OCI-LY1 (cell line): ENCODE measurements around the gene BPIFA2.

Experiments
- H2AFZ ChIP-seq: fragments of 200-600 bp; sonication (generic), shearing (Covaris generic); 2 replicates; pipeline ENCODE4 v1.6.0; 2014; ENCODE audit warnings: antibody characterized with exemption, mild to moderate bottlenecking, low read length
- H3F3A ChIP-seq: fragments of 200-600 bp; sonication (generic), shearing (Covaris generic); 2 replicates; pipeline ENCODE4 v1.6.0; 2014; ENCODE audit warnings: mild to moderate bottlenecking, antibody characterized with exemption, low read length, moderate library complexity; ENCODE audit not compliant: insufficient read depth
- H3K27ac ChIP-seq: fragments of 200-600 bp; sonication (generic); 2 replicates; pipeline ENCODE4 v1.5.1; 2014; ENCODE audit warnings: low read length, mixed run types, mild to moderate bottlenecking, low read depth; ENCODE audit not compliant: poor library complexity, severe bottlenecking
- H3K27me3 ChIP-seq: fragments of 200-600 bp; sonication (generic); 2 replicates; pipeline ENCODE4 v1.6.0; 2014; ENCODE audit warnings: antibody characterized with exemption, mild to moderate bottlenecking, low read length, moderate library complexity; ENCODE audit not compliant: insufficient read depth
- H3K36me3 ChIP-seq: fragments of 200-600 bp; sonication (generic); 2 replicates; pipeline ENCODE4 v1.6.1; 2014; ENCODE audit warnings: mild to moderate bottlenecking, antibody characterized with exemption, low read length, moderate library complexity, mixed read lengths; ENCODE audit not compliant: insufficient read depth
- H3K4me1 ChIP-seq: fragments of 200-600 bp; sonication (generic); 2 replicates; pipeline ENCODE4 v1.5.1; 2014; ENCODE audit warnings: mild to moderate bottlenecking, low read length, moderate library complexity; ENCODE audit not compliant: insufficient read depth, severe bottlenecking
- H3K4me2 ChIP-seq: fragments of 200-600 bp; sonication (generic), shearing (Covaris generic); 2 replicates; pipeline ENCODE4 v1.6.1; 2014; ENCODE audit warnings: low read length
- H3K4me3 ChIP-seq: fragments of 200-600 bp; sonication (generic); 2 replicates; pipeline ENCODE4 v1.5.1; 2014; ENCODE audit warnings: low read length, low read depth, mild to moderate bottlenecking, mixed read lengths; ENCODE audit not compliant: poor library complexity, severe bottlenecking
- H3K79me2 ChIP-seq: fragments of 200-600 bp; shearing (Covaris generic); 2 replicates; pipeline ENCODE4 v1.6.1; 2016; ENCODE audit warnings: mixed run types, low read length, mixed read lengths; ENCODE audit not compliant: insufficient read depth
- H3K9ac ChIP-seq: fragments of 200-600 bp; sonication (generic), shearing (Covaris generic); 2 replicates; pipeline ENCODE4 v1.6.1; 2014; ENCODE audit warnings: mild to moderate bottlenecking, low read length, mixed read lengths
- H3K9me2 ChIP-seq: fragments of 200-600 bp; sonication (generic), shearing (Covaris generic); 2 replicates; pipeline ENCODE4 v1.6.1; 2014; ENCODE audit warnings: low read depth, mild to moderate bottlenecking, low read length, mixed read lengths
- H3K9me3 ChIP-seq: fragments of 200-600 bp; shearing (Covaris generic); 2 replicates; pipeline ENCODE4 v1.6.1; 2014; ENCODE audit warnings: low read length, mixed read lengths
- H4K20me1 ChIP-seq: fragments of 200-600 bp; sonication (generic), shearing (Covaris generic); 2 replicates; pipeline ENCODE4 v1.6.0; 2016; ENCODE audit warnings: mild to moderate bottlenecking, low read length; ENCODE audit not compliant: insufficient read depth
- EZH2 ChIP-seq: fragments of 200-600 bp; sonication (generic), shearing (Covaris generic); IDR thresholded peaks from 2 replicates; pipeline ENCODE4 v1.8.0; 2017; ENCODE audit warnings: borderline replicate concordance, mixed run types, mild to moderate bottlenecking, antibody characterized with exemption, low read length, moderate library complexity, mixed read lengths
- TF ChIP-seq, protein P1 (sequence below): fragments of 200-600 bp; sonication (generic), shearing (Covaris generic); IDR thresholded peaks from 2 replicates; pipeline ENCODE4 v1.5.1; 2017; ENCODE audit warnings: mild to moderate bottlenecking, antibody characterized with exemption, low read length, moderate library complexity, mixed read lengths

BPIFA2 gene

GRCh38 chr20:33132513-33133372, 35.2 kb upstream of the BPIFA2 start:
- no peaks in the 10 kb centered on the region for H3K9me3 ChIP-seq
- H3K4me3 ChIP-seq = no peak overlapping the region
- no peaks in the 10 kb centered on the region for H4K20me1 ChIP-seq
- no peaks in the 10 kb centered on the region for H3K27me3 ChIP-seq
- no peak overlapping the region for H3K4me2 ChIP-seq
- no peaks in the 10 kb centered on the region for H3K79me2 ChIP-seq
- no peaks in the 10 kb centered on the region for H3F3A ChIP-seq
- TF ChIP-seq, protein P1, sequence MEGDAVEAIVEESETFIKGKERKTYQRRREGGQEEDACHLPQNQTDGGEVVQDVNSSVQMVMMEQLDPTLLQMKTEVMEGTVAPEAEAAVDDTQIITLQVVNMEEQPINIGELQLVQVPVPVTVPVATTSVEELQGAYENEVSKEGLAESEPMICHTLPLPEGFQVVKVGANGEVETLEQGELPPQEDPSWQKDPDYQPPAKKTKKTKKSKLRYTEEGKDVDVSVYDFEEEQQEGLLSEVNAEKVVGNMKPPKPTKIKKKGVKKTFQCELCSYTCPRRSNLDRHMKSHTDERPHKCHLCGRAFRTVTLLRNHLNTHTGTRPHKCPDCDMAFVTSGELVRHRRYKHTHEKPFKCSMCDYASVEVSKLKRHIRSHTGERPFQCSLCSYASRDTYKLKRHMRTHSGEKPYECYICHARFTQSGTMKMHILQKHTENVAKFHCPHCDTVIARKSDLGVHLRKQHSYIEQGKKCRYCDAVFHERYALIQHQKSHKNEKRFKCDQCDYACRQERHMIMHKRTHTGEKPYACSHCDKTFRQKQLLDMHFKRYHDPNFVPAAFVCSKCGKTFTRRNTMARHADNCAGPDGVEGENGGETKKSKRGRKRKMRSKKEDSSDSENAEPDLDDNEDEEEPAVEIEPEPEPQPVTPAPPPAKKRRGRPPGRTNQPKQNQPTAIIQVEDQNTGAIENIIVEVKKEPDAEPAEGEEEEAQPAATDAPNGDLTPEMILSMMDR = no peak
- TF ChIP-seq EZH2 = no peak
- H3K4me1 ChIP-seq = no peaks in the 10 kb centered on the region
- H2AFZ ChIP-seq = no peak overlapping the region
- H3K9me2 ChIP-seq = no peaks in the 10 kb centered on the region
- no peaks in the 10 kb centered on the region for H3K36me3 ChIP-seq
- no peak overlapping the region for H3K9ac ChIP-seq
- H3K27ac ChIP-seq = no peak overlapping the region

GRCh38 chr20:33133373-33133941, 34.5 kb upstream of the BPIFA2 start:
- H3K27ac ChIP-seq = no peak overlapping the region
- no peak overlapping the region for H2AFZ ChIP-seq
- no peak overlapping the region for H3K4me2 ChIP-seq

GRCh38 chr20:33137195-33137594, 30.8 kb upstream of the BPIFA2 start:
- Histone ChIP-seq H3F3A (no peaks in the 10 kb centered on the region), H4K20me1 (no peaks in the 10 kb centered on the region), H3K4me2 (no peak overlapping the region), H3K36me3 (no peaks in the 10 kb centered on the region), H3K79me2 (no peaks in the 10 kb centered on the region), H3K9me3 (no peaks in the 10 kb centered on the region), H3K27ac (no peak overlapping the region), H3K4me1 (no peaks in the 10 kb centered on the region), H2AFZ (no peak overlapping the region), H3K27me3 (no peaks in the 10 kb centered on the region), H3K4me3 (no peak overlapping the region), H3K9ac (no peak overlapping the region), H3K9me2 (no peaks in the 10 kb centered on the region)
- TF ChIP-seq, protein P1 = no peak
- no peak for TF ChIP-seq EZH2

More at GRCh38 chr20:33133373-33133941, 34.5 kb upstream of the BPIFA2 start:
- H3K4me1 ChIP-seq = no peaks in the 10 kb centered on the region
- H3K9me2 ChIP-seq = no peaks in the 10 kb centered on the region
- H4K20me1 ChIP-seq = no peaks in the 10 kb centered on the region
- H3K27me3 ChIP-seq = no peaks in the 10 kb centered on the region
- H3K9me3 ChIP-seq = no peaks in the 10 kb centered on the region
- no peaks in the 10 kb centered on the region for H3F3A ChIP-seq
- no peaks in the 10 kb centered on the region for H3K79me2 ChIP-seq
- no peaks in the 10 kb centered on the region for H3K36me3 ChIP-seq
- H3K4me3 ChIP-seq = no peak overlapping the region
- H3K9ac ChIP-seq = no peak overlapping the region
- TF ChIP-seq EZH2 = no peak
- TF ChIP-seq, protein P1 = no peak
